Frontal cortex (tissue), 4 donors: ENCODE results near the gene BCL2L11. TPM values are rescaled to one million over a fixed set of nuclear protein-coding genes. Genes with fewer than 3 reads are reported as not detected.

ENCODE experiments used
- DNase-seq, 2 donors: peaks; one replicate each; pipeline ENCODE4 v3.0.0; 2012; ENCODE audit warnings: low spot score in 2 of 2
- FAIRE-seq: peaks from 2 replicates; lab custom pipeline; 2012; peaks lifted over from hg19 to GRCh38; lab: Jason Lieb, UNC
- total RNA-seq: library from RNA; depleted of rRNA; stranded (reverse); fragments of >200 nt; gene quantifications from one replicate; pipeline ENCODE4 v1.2.3, GENCODE V29; 2014
- donor health status: control.
- donor health status: control.
- donor health status: control.

BCL2L11 gene
- total RNA-seq, 1 donor from 2014 or later, result 4.5 TPM

- peak; percentile 73 to 80 for DNase-seq
- no peak for FAIRE-seq
Observed at GRCh38 chr2:111116843-111117597, 3.7 kb upstream of the BCL2L11 start.

GRCh38 chr2:111117598-111118480 is 2.9 kb upstream of the BCL2L11 start:
- peak; percentile 30 to 39 for DNase-seq
- FAIRE-seq, result no peak

GRCh38 chr2:111118481-111118980 is 2.2 kb upstream of the BCL2L11 start:
- DNase-seq, result peak in 1 of 2 donors; percentile 25
- no peak for FAIRE-seq

GRCh38 chr2:111118981-111119821 is 1.5 kb upstream of the BCL2L11 start:
- FAIRE-seq (no peak), DNase-seq (peak in 1 of 2 donors; percentile 16)

DNA sequence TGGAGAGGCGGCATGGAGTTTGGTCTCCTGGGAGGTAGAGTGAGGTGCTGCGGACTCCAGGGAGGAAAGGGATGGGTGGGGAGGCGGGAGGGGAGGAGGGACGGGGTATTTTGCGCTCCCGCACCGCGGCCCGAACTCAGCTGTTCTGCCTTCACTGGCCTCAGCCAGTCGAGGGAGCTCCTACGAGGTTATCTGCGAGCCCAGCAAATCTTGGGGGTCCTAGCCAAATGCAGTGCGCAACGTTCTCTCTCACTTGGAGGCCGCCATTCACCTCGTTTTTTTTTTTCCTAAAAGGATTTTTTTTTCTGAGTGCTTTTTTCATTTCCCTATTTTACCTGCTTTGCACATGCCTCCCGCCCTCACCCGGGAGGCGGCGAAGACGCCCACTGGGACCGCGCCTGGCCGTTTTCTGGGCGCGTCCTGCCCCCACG is 877 bp upstream of the BCL2L11 start:
- peak in 1 of 2 donors; percentile 19 for DNase-seq
- FAIRE-seq, result no peak

DNA sequence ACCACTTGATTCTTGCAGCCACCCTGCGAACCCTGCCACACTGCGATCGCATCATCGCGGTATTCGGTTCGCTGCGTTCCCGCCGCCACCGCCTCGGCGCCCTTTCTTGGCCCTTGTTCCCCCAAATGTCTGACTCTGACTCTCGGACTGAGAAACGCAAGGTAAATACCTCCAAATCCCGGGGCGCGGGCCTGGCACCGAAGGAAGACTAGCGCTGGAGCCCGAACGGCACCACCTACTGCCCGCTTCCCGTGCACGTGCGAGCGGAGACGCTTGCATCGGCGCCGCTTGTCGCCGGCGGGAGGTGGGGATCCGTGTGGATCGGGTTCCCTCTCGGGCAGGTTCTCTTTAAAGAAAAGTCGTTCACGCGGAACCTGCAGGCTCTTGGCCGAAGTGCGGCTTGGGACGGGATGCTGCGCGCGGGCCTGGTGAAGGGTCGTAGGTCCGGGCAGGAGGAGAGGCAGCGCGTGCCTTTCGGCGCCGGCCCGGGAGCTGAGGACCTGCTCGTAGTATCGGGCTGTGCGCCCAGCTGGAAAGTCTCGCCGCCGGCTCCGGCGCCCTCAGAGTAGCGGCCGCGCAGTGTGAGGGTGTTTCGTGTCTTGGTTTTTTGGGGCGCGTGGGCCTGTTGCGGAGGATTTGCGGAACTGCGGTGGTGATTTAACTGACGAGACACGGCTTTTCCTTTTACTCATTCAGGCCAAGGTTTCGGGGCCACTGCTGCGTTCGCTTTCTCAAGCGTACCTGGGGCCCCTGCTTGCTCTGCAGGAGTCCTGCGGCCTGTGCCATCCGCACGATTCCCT is 514 bp downstream of the BCL2L11 start:
- DNase-seq (peak in 1 of 2 donors; percentile 50), FAIRE-seq (no peak)

DNA sequence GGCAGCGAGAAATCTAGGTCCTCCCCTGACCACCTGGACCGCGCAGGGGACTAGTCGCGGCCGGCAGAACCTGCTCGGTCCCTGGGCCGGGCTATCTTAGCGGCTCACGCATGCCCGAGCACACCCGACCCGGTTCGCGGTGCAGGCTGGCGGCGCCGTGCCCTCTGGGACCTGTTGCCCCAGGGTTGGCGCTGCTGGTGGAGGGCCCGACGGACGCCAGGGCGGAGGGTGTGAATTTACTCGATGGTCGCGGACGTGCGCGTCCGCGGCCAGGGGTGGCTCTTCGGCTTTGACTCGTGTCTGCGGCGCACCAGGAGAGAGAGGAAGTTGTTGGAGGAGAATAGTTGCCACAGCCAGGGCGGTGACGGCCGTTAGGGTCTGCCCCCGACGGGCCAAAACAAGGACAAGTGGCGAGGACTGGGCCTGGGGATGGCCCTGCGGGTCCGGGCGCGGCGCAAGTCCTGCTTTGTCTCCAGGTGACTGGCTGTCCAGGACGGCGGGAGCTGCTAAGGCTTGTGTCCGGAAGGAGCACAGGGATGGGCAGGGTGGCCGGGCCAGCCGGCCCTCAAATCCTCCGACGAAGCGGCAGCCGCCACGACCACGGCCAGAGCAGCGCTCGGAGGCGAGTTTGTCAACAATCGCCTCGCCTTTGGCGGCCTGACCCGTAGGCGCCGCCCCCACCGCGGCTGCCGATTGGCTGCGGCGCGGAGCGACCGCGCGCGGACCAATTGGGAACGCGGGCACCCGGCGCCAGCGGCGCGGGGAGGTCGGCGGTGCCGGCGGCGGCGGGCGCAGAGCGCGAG is 1.3 kb downstream of the BCL2L11 start:
- FAIRE-seq, result no peak
- DNase-seq, result peak; percentile 84 to 92

GRCh38 chr2:111122631-111123421 is 2.1 kb downstream of the BCL2L11 start:
- no peak for FAIRE-seq
- peak; percentile 54 to 63 for DNase-seq

DNA sequence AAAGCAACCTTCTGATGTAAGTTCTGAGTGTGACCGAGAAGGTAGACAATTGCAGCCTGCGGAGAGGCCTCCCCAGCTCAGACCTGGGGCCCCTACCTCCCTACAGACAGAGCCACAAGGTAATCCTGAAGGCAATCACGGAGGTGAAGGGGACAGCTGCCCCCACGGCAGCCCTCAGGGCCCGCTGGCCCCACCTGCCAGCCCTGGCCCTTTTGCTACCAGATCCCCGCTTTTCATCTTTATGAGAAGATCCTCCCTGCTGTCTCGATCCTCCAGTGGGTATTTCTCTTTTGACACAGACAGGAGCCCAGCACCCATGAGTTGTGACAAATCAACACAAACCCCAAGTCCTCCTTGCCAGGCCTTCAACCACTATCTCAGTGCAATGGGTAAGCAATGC is 3.0 kb downstream of the BCL2L11 start:
- DNase-seq (no peak), FAIRE-seq (no peak)

- no peak for DNase-seq
- FAIRE-seq, result no peak
Observed at GRCh38 chr2:111126581-111126980, 5.9 kb downstream of the BCL2L11 start.

DNA sequence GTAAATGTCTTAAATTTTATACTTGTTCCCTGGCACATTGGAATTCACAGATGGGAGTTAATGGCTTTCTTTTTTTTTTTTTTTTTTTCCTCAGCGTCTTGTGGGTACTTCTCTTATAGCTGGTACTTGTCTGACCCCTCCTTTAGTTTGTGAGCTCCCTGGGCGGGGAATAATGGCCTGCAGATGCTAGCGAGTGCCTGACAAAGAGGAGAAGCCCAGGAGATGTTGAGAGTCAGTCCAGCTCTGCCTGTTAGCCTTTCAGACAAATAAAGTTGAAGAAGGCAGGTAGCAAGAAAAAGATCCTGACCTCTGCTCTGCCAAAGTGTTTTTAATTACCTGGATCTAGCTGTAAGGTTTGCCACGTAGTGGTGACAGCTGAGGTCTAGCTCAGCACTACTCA is 6.6 kb downstream of the BCL2L11 start:
- no peak for FAIRE-seq
- no peak for DNase-seq

DNA sequence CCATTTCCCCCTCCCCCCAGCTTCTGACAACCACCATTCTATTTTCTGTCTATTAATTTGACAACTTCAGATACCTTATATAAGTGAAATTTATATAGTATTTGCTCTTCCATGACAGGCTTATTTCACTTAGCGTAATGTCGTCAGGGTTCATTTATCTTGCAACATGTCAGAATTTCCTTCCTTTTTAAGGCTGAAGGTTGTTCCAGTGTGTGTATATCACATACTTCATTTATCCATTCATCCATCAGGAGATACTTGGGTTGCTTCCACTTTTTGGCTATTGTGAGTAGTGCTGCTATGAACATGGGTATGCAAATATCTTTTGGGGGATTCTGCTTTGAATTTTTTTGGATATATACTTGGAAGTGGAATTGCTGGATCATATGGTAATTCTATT is 7.4 kb downstream of the BCL2L11 start:
- FAIRE-seq (no peak), DNase-seq (no peak)

- DNase-seq (no peak), FAIRE-seq (no peak)
Observed at GRCh38 chr2:111133603-111134002, 12.9 kb downstream of the BCL2L11 start.

- DNase-seq, result no peak
- FAIRE-seq, result no peak
Observed at GRCh38 chr2:111134055-111134454, 13.3 kb downstream of the BCL2L11 start.

GRCh38 chr2:111135237-111135909 is 14.7 kb downstream of the BCL2L11 start:
- FAIRE-seq (no peak), DNase-seq (no peak)

GRCh38 chr2:111135910-111136297 is 15.2 kb downstream of the BCL2L11 start:
- DNase-seq, result no peak
- FAIRE-seq, result no peak

GRCh38 chr2:111138839-111139238 is 18.1 kb downstream of the BCL2L11 start:
- no peak for DNase-seq
- FAIRE-seq, result no peak
